NCI-H2196 (cell line): ENCODE results near the gene VRK1.

Experiments used
- DNase-seq: peaks from one replicate; lab custom pipeline; 2025; ENCODE audit not compliant: unreplicated experiment; lab: John Stamatoyannopoulos, UW

Gene VRK1

GRCh38 chr14:96821501-96821900 lies 24.3 kb downstream of the VRK1 start:
- no peak for DNase-seq

GRCh38 chr14:96823652-96824051 lies 26.5 kb downstream of the VRK1 start:
- DNase-seq: no peak

GRCh38 chr14:96824283-96824682 lies 27.1 kb downstream of the VRK1 start:
- no peak for DNase-seq

GRCh38 chr14:96826818-96827217 lies 29.6 kb downstream of the VRK1 start:
- DNase-seq: no peak

GRCh38 chr14:96827290-96827689 lies 30.1 kb downstream of the VRK1 start:
- no peak for DNase-seq

- no peak for DNase-seq
These were observed 32.6 kb downstream of the VRK1 start for GRCh38 chr14:96829791-96830190.

GRCh38 chr14:96830946-96831345 lies 33.8 kb downstream of the VRK1 start:
- no peak for DNase-seq

GRCh38 chr14:96832351-96832750 lies 35.2 kb downstream of the VRK1 start:
- DNase-seq: no peak

GRCh38 chr14:96838449-96838848 lies 41.3 kb downstream of the VRK1 start:
- no peak for DNase-seq

- no peak for DNase-seq
These were observed 42.1 kb downstream of the VRK1 start for GRCh38 chr14:96839251-96839650.

GRCh38 chr14:96843137-96843536 lies 46.0 kb downstream of the VRK1 start:
- no peak for DNase-seq

GRCh38 chr14:96844857-96845570 lies 47.8 kb downstream of the VRK1 start:
- no peak for DNase-seq

- DNase-seq: no peak
These were observed 50.3 kb downstream of the VRK1 start for GRCh38 chr14:96847451-96847850.

- no peak for DNase-seq
These were observed 50.8 kb downstream of the VRK1 start for GRCh38 chr14:96848011-96848410.

GRCh38 chr14:96849733-96850132 lies 52.6 kb downstream of the VRK1 start:
- no peak for DNase-seq

GRCh38 chr14:96851694-96852381 lies 54.7 kb downstream of the VRK1 start:
- no peak for DNase-seq

GRCh38 chr14:96852823-96853422 lies 55.7 kb downstream of the VRK1 start:
- peak; percentile 4 for DNase-seq

- no peak for DNase-seq
These were observed 61.5 kb downstream of the VRK1 start for GRCh38 chr14:96858643-96859042.

- no peak for DNase-seq
These were observed 64.6 kb downstream of the VRK1 start for GRCh38 chr14:96861568-96862310.

GRCh38 chr14:96863327-96863985 lies 66.3 kb downstream of the VRK1 start:
- peak; percentile 5 for DNase-seq

- no peak for DNase-seq
These were observed 66.8 kb downstream of the VRK1 start for GRCh38 chr14:96863986-96864330.
